Measurements from ENCODE around the gene TIAM2.
"Not testable (repeated sequence)": the region's sequence is repeated elsewhere in the genome, so short reads cannot be mapped to it uniquely, and the experiment has no call there.

Gene TIAM2

GRCh38 chr6:154958469-154958868, 36.6 kb upstream of the TIAM2 start:
- no peak for TF ChIP-seq CTCF (IDR thresholded peaks at IDR 0.05; ENCODE audit: low read depth, low read length, missing control alignments)
- no peak overlapping the region for H3K4me3 ChIP-seq (ENCODE audit: low read depth, low read length)
- DNase-seq (ENCODE audit: low read depth): no peak

GRCh38 chr6:154960299-154960843, 34.7 kb upstream of the TIAM2 start:
- no peak for TF ChIP-seq CTCF (IDR thresholded peaks at IDR 0.05; ENCODE audit: low read depth, low read length, missing control alignments)
- no peak overlapping the region for H3K4me3 ChIP-seq (ENCODE audit: low read depth, low read length)
- no peak for DNase-seq (ENCODE audit: low read depth)

GRCh38 chr6:154960854-154961530, 34.1 kb upstream of the TIAM2 start:
- TF ChIP-seq CTCF (IDR thresholded peaks at IDR 0.05; ENCODE audit: low read depth, low read length, missing control alignments): no peak
- no peak for DNase-seq (ENCODE audit: low read depth)

GRCh38 chr6:154962753-154963152, 32.4 kb upstream of the TIAM2 start:
- DNase-seq (ENCODE audit: low read depth): no peak
- H3K4me3 ChIP-seq (ENCODE audit: low read depth, low read length): no peak overlapping the region
- TF ChIP-seq CTCF (IDR thresholded peaks at IDR 0.05; ENCODE audit: low read depth, low read length, missing control alignments): no peak

More at GRCh38 chr6:154960854-154961530, 34.1 kb upstream of the TIAM2 start:
- H3K4me3 ChIP-seq (ENCODE audit: low read depth, low read length): no peak overlapping the region

- not testable (repeated sequence) for H3K4me3 ChIP-seq (ENCODE audit: low read depth, low read length); DNase-seq (ENCODE audit: low read depth)
Observed at GRCh38 chr6:154966065-154966770, 28.9 kb upstream of the TIAM2 start.

- no peak overlapping the region for H3K4me3 ChIP-seq (ENCODE audit: low read depth, low read length)
- no peak for DNase-seq (ENCODE audit: low read depth)
- no peak for TF ChIP-seq CTCF (IDR thresholded peaks at IDR 0.05; ENCODE audit: low read depth, low read length, missing control alignments)
Observed at GRCh38 chr6:154969796-154970195, 25.3 kb upstream of the TIAM2 start.

GRCh38 chr6:154974485-154975149, 20.5 kb upstream of the TIAM2 start:
- no peak overlapping the region for H3K4me3 ChIP-seq (ENCODE audit: low read depth, low read length)
- no peak for DNase-seq (ENCODE audit: low read depth)
- peak; percentile 36 for TF ChIP-seq CTCF (IDR thresholded peaks at IDR 0.05; ENCODE audit: low read depth, low read length, missing control alignments)
